HK-2 (cell line): ENCODE results near the gene SHROOM4.

Source experiments
- DNase-seq: peaks from one replicate; pipeline ENCODE4 v3.0.0-alpha.2; 2018; ENCODE audit not compliant: unreplicated experiment

Gene SHROOM4

DNA sequence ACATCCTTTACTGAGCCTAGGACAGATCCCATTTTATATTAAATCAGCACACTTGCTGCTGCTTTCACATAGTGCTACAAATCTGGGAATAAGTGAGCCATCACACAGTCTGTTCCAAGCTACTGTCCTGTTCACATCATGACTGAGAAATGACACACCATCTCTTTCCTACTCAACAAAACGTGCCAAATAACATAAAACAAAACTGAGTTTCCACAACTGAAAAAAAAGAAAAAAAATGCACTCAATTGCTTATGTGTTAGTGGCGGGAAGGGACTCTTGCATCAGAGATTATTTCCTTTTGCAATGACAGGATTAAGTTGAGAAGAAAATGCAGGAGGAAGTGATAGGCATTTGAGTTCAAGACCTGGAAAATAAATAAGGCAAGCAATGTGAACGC, 109.0 kb downstream of the SHROOM4 start:
- no peak for DNase-seq

DNA sequence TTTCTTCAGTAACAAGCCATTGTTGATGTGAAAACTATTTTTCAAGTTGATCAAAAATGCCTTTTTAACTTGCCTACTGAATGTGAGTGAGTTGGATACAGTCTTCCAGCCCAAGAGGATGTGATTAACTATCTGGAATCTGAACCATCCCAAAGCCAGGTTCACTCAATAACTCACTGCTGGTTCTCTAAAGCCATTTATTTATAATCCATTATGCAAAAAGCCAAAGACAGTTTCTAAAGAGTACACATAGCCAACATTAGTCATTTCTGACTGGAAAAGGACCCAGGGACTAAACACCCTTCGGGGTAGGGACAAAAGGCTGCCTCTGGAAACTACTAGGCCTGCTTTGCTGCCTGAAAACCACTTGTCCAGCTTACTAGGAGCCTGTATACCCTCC, 109.6 kb downstream of the SHROOM4 start:
- no peak for DNase-seq

DNA sequence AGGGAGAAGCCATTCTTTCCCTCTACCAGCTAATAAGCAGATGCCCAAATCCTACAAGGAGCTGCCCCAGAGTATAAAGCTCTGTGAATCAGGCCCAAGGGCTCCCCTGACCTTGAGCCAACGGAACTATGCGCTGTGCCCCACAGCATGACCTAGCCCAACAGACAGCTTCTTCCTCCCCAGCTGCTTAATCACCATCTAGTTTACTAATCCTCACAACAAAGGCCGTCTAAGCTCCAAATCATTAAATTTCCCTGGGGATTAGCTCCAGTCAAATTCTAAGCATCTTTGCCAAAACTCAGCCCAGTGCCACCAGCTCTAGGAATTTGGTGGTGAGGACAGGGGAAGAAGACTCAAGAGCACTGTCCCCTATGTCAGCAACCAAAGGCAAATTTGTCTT, 113.1 kb downstream of the SHROOM4 start:
- no peak for DNase-seq

DNA sequence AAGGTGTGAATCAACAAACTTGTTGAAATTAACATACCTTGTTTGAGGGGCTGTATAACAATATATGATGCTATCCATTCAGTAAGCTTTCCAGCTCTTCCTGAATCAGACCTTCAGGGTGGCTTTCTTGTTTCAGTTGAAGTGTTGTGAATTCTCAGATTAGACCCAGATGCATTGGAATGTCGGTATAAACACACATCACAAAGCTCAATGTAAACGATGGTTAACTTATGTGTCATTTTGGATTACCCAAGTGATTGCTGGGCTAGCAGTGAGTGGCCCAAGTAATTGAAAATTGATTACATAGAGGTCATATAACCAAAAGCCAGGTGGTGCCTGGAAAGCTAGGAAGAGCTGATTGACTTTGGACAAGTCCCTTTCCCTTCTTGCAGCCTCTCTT, 115.0 kb downstream of the SHROOM4 start:
- DNase-seq: no peak

DNA sequence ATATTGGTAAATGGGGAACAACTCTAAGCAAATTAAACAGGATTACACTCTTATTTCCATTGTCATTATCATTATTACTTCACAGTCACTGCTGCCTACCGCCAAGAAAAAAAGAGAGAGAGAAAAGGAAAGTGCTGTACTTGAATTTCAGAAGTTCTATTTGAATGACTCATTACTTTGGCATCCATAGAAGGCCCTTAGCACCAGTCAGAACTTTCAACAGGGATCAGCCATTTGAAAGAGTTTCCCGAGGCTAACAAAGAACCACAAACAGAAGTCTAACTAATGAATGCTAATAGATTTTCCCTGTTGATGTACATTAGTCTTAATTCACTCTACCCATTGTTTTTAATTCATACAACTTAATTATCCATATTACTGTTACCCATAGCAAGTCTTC, 116.3 kb downstream of the SHROOM4 start:
- no peak for DNase-seq

DNA sequence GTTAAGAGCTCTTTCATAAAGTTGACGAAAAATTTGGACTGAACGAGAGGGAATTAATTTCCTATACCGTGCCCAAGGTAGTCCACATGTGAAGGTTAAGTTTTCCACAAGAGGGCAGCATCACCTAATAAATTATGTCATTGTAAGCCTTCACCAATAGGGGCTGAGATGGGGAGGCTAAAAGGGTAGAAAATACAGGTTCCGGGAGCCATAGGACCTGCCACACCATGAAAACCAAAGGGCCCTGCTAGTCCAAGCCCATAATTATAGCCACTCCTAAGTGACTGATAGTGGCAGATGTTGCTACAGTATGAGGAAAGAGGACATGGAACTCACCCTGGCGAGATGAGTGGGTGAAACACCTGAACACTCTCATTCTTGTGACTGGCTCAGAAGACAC, 122.2 kb downstream of the SHROOM4 start:
- DNase-seq: no peak

DNA sequence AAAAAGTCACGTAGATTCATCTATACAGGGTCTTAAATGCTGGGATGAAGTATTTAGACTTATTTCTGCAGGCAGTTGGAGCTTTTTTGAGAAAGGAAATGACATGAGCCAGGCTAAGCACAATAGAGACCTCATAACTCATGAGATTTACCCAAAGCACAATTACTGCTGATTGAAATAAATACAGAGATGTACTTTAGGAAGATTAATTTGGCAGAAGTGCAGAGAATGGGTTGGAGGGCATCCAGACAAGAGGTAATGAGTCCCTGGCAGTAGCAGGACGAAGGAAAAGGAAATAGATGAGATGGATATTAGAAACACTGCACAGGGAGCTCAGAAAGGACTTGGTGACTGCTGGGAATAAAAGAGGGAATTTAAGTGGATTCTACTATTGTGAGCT, 129.1 kb downstream of the SHROOM4 start:
- DNase-seq: no peak

DNA sequence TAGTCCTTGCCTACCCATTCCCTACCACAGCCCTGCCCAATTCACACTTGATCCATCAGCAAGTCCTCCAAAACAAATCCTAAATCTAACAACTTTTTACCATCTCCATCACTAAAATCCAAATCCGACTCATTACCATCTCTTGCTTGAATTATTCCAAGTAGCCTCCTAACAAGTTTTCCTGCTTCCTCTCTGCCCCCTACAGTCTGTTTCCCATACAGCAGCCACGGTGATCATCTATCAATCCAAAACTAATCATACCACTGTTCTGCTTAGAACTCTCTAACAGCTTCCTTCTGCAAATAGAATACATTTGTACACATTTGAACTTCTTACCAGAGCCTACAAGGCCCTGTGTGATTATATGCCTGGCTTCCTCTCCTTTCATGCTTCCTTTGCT, 133.0 kb downstream of the SHROOM4 start:
- no peak for DNase-seq

DNA sequence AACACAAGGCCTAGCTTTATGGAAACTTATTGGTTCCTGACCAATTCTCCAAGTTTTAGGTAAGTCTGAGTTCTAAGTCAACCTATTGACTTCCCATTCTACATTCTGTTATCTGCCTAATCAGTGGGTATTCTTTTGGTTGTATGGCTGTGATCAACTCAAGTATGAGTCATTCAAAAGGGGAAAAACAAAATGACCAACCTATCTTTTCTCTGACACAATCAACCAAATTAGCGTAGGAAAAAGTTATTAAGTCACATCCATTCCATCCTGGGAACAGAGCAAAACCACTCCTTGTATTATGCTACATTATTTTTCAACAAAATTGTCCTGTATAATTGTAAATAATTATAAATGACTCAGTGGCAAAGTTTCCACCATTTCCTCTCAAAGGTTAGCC, 136.2 kb downstream of the SHROOM4 start:
- DNase-seq: no peak

DNA sequence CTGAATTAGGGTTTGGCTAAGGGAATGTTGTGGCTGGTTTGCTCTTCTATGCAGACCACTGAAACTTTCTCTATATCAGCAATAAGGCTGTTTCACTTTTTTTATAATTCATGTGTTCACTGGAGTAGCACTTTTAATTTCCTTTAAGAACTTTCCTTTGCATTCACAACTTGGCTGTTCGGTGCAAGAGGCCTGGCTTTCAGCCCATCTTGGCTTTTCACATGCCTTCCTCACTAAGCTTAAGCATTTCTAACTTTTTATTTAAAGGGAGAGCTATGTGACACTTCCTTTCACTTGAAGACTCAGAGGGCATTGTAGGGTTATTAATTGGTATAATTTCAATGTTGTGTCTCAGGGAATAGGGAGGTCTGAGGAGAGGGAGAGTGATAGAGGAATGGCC, 142.3 kb downstream of the SHROOM4 start:
- no peak for DNase-seq

DNA sequence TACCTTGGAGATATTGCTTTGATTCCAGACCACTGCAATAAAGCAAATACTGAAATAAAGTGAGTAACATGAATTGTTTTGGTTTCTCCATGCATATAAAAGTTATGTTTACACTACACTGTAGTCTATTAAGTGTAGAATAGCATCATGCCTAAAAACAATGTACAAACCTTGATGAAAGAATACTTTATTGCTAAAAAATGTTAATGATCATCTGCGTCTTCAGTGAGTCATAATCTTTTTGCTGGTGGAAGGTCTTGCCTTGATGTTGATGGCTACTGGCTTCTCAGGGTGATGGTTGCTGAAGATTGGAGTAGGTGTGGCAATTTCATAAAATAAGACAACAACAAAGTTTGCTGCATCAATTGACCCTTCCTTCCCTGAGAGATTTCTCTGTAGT, 145.1 kb downstream of the SHROOM4 start:
- no peak for DNase-seq

DNA sequence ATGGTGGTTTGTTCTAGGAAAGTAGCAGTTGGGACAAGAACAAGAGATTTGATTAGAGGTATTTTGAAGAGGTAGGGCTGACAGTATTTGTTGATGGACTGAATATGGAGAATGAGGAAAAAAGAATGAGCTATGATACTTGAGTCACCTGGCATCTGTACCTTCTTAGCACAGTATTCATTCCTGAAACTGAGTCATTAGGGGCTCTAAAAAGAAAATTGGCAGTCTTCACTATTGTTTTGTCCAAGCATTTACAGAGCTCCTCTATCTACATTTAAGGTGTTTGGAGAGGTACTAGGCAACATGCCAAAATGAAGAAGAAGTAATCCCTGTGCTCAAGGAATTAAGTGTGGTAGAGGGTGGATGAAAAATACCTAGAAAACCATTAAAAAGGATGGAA, 165.8 kb downstream of the SHROOM4 start:
- DNase-seq: no peak

DNA sequence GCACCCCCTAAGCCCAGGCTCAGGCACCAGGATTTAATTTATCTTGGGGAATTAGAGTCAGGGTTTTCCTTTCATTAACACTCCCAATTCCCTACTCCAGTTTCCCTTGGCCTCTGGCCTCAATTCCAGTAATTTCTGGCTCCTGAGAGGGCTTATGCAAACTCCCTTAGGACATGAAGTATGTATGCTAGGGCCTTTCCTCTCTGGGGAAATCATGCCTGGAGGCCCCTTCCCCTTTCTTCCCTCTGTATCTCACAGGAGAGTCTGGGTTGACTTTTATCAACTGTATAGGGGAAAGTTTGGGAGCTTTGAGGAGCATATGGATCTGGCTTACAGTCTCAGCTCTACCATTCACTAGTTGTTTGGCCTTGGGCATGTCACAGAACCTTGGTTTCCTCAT, 169.5 kb downstream of the SHROOM4 start:
- no peak for DNase-seq

DNA sequence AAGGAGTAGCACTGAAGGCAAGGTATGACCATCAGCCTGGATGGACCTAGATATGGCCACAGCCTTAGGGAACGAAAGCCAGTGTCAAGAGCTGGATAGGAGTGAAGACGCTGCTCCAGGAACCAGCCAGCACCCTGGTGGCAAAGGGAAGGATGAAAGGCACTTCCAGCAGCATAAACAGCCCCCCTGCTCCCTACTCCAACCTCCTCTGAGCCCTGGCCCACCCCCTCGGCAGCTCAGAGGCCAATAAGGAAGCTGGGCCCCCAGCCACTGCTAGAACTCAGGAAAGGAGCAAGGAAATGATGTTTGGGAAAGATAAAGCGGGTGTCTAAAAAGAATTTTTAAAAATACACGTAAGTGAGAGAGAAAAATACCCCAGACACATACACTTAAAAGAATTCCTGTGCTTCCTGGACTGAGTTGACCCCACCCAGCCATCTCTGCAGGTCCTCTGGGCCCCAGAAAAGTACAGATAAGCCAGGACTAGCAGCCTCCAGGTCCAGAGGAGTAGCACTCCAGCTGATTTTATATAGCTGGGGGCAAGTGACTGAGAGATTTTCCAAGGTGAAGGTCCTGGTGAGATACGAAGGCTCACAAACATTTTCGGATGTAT, 170.4 kb downstream of the SHROOM4 start:
- no peak for DNase-seq

DNA sequence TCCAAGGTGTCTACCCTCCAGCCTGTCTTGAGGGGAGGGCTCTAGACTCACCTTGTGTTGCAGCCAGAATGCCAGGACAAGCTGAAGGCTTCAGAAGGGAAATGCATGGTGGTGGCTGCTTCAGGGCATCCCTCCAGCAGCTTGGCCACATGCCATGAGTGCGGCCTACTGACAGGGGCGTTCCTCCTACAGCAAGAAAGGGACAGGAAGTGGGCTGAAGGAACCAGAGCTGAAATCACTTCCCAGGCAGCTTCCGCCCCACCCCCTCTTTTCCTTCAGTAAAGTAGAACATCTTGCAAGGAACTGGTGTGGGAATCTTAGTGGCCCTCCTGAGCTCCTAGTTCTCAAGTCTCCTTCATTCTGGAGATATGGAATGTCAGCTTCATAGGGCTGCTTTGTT, 175.9 kb downstream of the SHROOM4 start:
- DNase-seq: peak; percentile 25

DNA sequence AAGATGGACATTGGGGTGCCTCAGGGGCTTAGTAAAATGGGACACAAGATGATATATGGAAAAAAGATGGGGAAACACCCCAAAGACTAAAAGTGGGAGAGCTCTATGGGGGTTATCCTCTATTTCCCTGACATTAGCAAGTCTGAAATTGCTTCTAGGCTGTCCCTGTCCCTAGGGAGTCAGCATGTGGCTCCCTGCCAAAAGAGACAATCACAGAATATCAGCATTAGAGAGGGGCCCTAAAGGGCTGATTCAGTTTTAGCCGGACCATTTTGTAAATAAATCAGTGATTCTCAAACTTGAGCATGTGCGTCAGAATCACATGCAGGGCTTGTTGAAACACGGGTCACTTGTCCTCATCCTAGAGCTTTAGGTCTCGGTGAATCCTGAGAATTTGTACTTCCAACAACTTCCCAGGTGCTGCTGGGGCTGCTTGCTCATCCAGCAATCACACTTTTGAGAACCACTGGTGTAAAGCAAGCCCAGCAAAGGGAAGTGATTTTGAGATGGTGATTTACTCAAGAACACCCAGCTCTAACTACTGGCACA, 178.1 kb downstream of the SHROOM4 start:
- no peak for DNase-seq

DNA sequence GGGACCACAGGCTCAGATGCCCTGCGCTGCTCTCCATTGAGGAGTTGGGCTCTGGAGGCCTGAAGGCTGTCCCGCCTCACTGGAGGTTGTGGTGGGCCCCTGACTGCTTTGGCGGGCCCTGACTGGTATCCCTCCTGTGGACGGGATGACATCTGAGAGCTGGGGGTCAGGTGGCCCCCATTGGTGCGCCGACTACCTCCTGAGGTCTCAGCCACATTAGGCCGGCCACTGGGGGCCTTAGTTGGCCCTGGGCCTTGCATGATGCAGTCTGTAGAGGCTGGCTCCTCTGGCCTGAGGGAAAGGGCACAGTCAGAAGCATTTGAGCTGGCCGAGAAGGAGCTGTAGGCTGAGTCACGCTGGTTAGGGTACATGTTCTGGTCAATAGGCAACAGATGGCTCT, 178.8 kb downstream of the SHROOM4 start:
- DNase-seq: no peak

DNA sequence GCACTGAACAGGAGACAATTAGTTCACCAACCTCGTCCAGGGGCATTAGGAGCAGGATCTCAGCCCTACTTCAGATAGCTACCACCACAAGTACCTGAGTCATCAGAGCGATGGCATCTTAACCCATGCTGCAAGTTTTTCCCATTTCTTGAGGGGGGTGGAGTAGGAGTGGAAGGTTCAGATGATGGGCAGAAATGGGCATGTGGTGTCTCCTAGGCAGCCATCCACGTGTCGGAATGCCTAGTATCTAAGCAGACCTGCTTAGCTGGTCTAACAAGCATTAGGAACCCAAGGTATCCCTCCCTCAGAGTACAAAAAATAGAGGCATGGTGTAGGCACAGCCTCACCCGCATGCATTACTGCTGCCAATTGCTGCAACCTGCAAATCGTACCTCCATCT, 184.2 kb downstream of the SHROOM4 start:
- peak; percentile 6 for DNase-seq

DNA sequence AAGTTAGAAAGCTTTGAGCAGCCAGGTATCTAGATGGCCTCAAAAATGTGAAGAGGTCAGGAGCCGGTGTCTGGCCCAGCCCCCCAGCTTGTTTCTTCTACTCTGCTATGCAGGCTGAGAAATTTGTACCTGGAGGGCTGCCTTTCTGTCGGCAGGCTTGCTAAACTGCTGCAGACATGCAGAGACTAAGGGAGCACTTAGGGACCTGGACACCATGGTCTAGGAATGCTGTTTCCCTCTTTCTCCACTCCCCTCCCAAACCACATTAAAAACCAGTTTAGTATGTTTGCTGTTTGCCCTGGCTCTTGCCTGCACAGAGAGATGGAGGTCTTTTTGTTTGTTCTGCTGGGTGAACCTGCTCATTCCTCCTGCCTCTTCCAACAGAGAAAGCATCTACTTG, 186.3 kb downstream of the SHROOM4 start:
- no peak for DNase-seq

DNA sequence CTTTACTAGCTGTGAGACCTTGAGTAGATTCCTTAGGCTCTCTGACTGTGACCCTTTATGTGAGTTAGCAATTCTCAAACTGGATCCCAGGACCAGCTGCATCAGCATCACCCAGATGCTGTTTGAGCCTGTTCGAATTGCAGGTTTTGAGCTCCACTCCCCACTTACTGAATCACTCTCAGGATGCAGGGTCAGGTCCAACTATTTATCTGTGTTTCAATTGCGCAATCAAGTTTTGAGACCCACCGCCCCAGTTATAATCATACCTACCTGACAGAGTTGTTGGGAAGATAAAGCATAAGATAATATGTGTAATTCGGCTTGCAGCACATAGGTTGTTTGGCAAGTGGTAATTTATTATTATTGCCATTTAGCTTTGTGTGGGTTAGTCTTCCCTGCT, 187.6 kb downstream of the SHROOM4 start:
- no peak for DNase-seq

DNA sequence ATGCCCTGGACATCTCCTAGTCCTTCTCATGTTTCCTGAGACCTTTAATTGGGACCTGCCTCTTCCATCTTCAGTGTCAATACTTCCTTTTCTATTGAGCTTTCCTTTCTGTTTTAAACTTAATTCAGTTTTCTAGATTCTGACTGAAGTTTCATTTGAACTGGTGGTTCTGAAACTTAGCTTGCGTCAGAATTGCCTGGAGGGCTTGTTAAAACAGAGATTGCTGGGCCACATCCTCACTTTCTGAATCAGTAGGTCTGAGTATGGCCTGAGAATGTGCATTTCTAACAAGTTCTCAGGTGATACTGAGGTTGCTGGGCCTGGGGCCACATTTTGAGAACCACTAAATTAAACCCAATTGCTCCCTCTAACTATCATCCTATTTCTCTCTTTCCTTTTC, 191.2 kb downstream of the SHROOM4 start:
- no peak for DNase-seq

DNA sequence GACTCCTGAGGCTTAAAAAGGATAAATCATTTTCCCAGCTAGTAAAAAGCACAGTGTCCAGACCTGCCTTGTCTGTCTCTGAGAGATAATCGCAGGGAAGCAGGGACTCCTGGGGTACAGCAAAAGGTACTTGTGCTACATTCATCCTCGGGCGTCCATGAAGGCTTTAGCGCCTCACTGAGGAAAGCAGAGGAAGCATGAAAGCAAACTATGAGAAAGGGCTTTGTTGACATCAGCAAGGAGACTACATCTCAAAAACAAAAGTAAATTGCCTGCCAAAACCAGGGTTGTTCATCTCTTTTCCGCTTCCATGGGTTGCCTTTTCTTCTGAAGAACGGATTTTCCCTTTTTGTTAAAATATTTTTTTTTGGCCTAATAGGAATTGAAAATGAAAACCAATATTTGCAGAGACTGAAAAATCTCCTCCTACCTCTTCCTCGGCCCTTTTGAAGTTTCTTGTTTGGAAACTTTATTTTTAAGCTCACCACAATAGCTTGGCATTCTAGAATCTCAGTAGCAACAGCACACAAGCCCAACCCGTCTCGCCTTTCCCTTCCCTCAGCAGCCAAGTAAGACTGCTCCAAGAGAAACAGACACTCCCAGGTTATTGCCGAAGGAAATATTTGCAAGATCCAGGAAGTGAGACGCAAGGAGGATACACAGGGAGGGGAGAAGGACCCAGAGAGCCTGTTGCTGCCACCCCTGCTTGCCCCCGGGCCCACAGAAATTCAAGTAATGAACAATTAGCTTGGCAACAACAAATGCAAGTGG, 195.0 kb downstream of the SHROOM4 start:
- DNase-seq: no peak

DNA sequence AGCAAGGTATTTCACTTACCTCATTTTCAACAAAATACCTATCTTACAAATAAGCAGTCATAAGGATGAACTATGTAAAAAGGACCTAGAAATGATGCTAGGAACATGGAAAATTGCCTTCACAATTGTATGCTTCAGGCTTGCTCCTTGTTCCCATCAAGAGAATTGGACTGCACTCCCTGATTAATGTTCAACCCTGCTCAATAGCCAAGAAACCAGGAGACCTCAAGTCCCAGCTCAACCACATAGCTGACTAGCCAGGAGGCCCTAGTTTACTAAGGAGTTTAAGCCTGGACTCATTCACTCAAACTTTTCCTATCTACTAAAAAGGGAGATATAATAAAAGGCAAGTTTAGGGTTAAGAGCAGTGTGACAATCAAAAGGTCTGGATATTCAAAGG, 196.8 kb downstream of the SHROOM4 start:
- DNase-seq: no peak
